PC-3 (cell line): ENCODE results near the gene LOX.

ENCODE experiments used
- CTCF ChIP-seq: fragments of 300-600 bp; sonication (generic); conservative IDR thresholded peaks from 2 replicates; pipeline ENCODE4 v1.5.1; 2017; ENCODE audit warnings: antibody characterized with exemption, low read depth, mild to moderate bottlenecking, low read length
- EZH2phosphoT487 ChIP-seq: fragments of 300-600 bp; sonication (generic); IDR thresholded peaks from 2 replicates; pipeline ENCODE4 v1.6.1; 2018; ENCODE audit warnings: mild to moderate bottlenecking, antibody characterized with exemption, low read length, borderline replicate concordance

GRCh38 chr5:122076050-122076461, 2.0 kb downstream of the LOX start:
- TF ChIP-seq CTCF (no peak), EZH2phosphoT487 (no peak)
